Neutrophil (primary cell): Measurements from ENCODE around the gene POLR2A.

Experiments
- H3K27ac ChIP-seq: fragments of 200-600 bp; sonication (generic); 2 replicates; pipeline ENCODE4 v1.5.1; 2016; ENCODE audit warnings: mild to moderate bottlenecking, moderate library complexity
- H3K27me3 ChIP-seq: fragments of 200-600 bp; sonication (generic); 2 replicates; pipeline ENCODE4 v1.6.0; 2016; ENCODE audit warnings: mild to moderate bottlenecking
- H3K36me3 ChIP-seq: fragments of 200-600 bp; sonication (generic); 2 replicates; pipeline ENCODE4 v1.5.1; 2017
- H3K4me1 ChIP-seq, 2 experiments: fragments of 200-600 bp in 1 of 2; sonication (generic) in 1 of 2; 1 replicate in 1 of 2; 2 replicates in 1 of 2; pipeline versions ENCODE4 v1.5.1 to v1.6.1; 2013 to 2016; ENCODE audit warnings: low read depth in 1 of 2, low read length in 1 of 2, mild to moderate bottlenecking in 1 of 2, moderate library complexity in 1 of 2; ENCODE audit not compliant: control insufficient read depth in 1 of 2, insufficient read depth in 1 of 2
- H3K4me3 ChIP-seq, 2 experiments: fragments of 200-600 bp in 1 of 2; sonication (generic) in 1 of 2; 1 replicate in 1 of 2; 2 replicates in 1 of 2; pipeline ENCODE4 v1.5.1; 2013 to 2016; ENCODE audit warnings: low read depth in 1 of 2, low read length in 1 of 2, mild to moderate bottlenecking in 1 of 2, moderate library complexity in 1 of 2
- H3K9me3 ChIP-seq: fragments of 200-600 bp; sonication (generic); 2 replicates; pipeline ENCODE4 v1.5.1; 2016
- CTCF ChIP-seq: fragments of 200-600 bp; sonication (generic); IDR thresholded peaks from 2 replicates; pipeline ENCODE4 v1.5.1; 2016; ENCODE audit warnings: antibody characterized with exemption

Gene POLR2A

GRCh38 chr17:7464081-7464480, 20.1 kb upstream of the POLR2A start:
- H3K27ac ChIP-seq, result no peak overlapping the region
- H3K9me3 ChIP-seq, result no peaks in the 10 kb centered on the region
- peaks cover 27% of the 10 kb centered on the region for H3K36me3 ChIP-seq
- TF ChIP-seq CTCF, result no peak
- H3K4me1 ChIP-seq, result peaks cover 13 to 15% of the 10 kb centered on the region in 2 experiments
- H3K4me3 ChIP-seq, result no peak overlapping the region
- H3K27me3 ChIP-seq, result no peaks in the 10 kb centered on the region

GRCh38 chr17:7465597-7466275, 18.4 kb upstream of the POLR2A start:
- Histone ChIP-seq H3K27ac (peak overlapping the region; percentile 61), H3K4me1 (peaks cover 13 to 15% of the 10 kb centered on the region in 2 experiments), H3K27me3 (no peaks in the 10 kb centered on the region), H3K4me3 (no peak overlapping the region), H3K36me3 (peaks cover 27% of the 10 kb centered on the region), H3K9me3 (no peaks in the 10 kb centered on the region)
- TF ChIP-seq CTCF, result no peak

GRCh38 chr17:7466318-7466638, 17.9 kb upstream of the POLR2A start:
- peaks cover 27% of the 10 kb centered on the region for H3K36me3 ChIP-seq
- H3K9me3 ChIP-seq, result no peaks in the 10 kb centered on the region
- no peak overlapping the region for H3K4me3 ChIP-seq
- peaks cover 13 to 15% of the 10 kb centered on the region in 2 experiments for H3K4me1 ChIP-seq
- no peaks in the 10 kb centered on the region for H3K27me3 ChIP-seq
- TF ChIP-seq CTCF, result no peak
- H3K27ac ChIP-seq, result peak overlapping the region; percentile 61

- peaks cover 13 to 15% of the 10 kb centered on the region in 2 experiments for H3K4me1 ChIP-seq
- H3K27me3 ChIP-seq, result no peaks in the 10 kb centered on the region
- no peaks in the 10 kb centered on the region for H3K9me3 ChIP-seq
- H3K36me3 ChIP-seq, result peaks cover 26% of the 10 kb centered on the region
- TF ChIP-seq CTCF, result no peak
- H3K27ac ChIP-seq, result peak overlapping the region; percentile 61
- no peak overlapping the region for H3K4me3 ChIP-seq
These were observed 17.4 kb upstream of the POLR2A start for GRCh38 chr17:7466639-7467341.

- H3K27me3 ChIP-seq, result no peaks in the 10 kb centered on the region
- no peaks in the 10 kb centered on the region for H3K9me3 ChIP-seq
- peaks cover 19% of the 10 kb centered on the region for H3K36me3 ChIP-seq
- TF ChIP-seq CTCF, result no peak
- peak overlapping the region; percentile 61 for H3K27ac ChIP-seq
- H3K4me1 ChIP-seq, result peaks cover 13 to 15% of the 10 kb centered on the region in 2 experiments
- H3K4me3 ChIP-seq, result no peak overlapping the region
These were observed 16.7 kb upstream of the POLR2A start for GRCh38 chr17:7467498-7467897.
